GM12878 (cell line): ENCODE data around the gene DAPK2. TPM values are rescaled to one million over a fixed set of nuclear protein-coding genes. Genes with fewer than 3 reads are reported as not detected.

Experiments used
- BCL11A ChIP-seq: IDR thresholded peaks from 2 replicates; pipeline ENCODE4 v1.6.1; 2011; ENCODE audit warnings: low read depth, low read length
- ESRRA ChIP-seq: IDR thresholded peaks from 2 replicates; pipeline ENCODE4 v1.6.1; 2012; ENCODE audit warnings: mild to moderate bottlenecking, low read length, improper control_type of control experiment
- FOXK2 ChIP-seq: fragments of 450-650 bp; IDR thresholded peaks from 2 replicates; pipeline ENCODE4 v1.6.1; 2017; ENCODE audit warnings: mild to moderate bottlenecking, moderate library complexity
- GABPA ChIP-seq: IDR thresholded peaks from 2 replicates; pipeline ENCODE4 v1.6.1; 2014; ENCODE audit warnings: antibody characterized with exemption, low read depth, mild to moderate bottlenecking, inconsistent platforms
- HCFC1 ChIP-seq: fragments of 150-350 bp; IDR thresholded peaks from 2 replicates; pipeline ENCODE4 v1.6.1; 2014; ENCODE audit warnings: low read length
- NFYA ChIP-seq: IDR thresholded peaks from 2 replicates; pipeline ENCODE4 v1.6.1; 2011; ENCODE audit warnings: low read depth, mild to moderate bottlenecking, low read length, improper control_type of control experiment, borderline replicate concordance
- NFYB ChIP-seq: IDR thresholded peaks from 2 replicates; pipeline ENCODE4 v1.6.1; 2011; ENCODE audit warnings: low read depth, mild to moderate bottlenecking, low read length, improper control_type of control experiment, moderate library complexity; ENCODE audit not compliant: insufficient read depth
- RFX5 ChIP-seq: IDR thresholded peaks from 2 replicates; pipeline ENCODE4 v1.6.1; 2011; ENCODE audit warnings: low read depth, low read length, improper control_type of control experiment
- SMC3 ChIP-seq: IDR thresholded peaks from 2 replicates; pipeline ENCODE4 v1.6.1; 2011; ENCODE audit warnings: low read length, improper control_type of control experiment, borderline replicate concordance
- YBX1 ChIP-seq: fragments of 450-650 bp; IDR thresholded peaks from 2 replicates; pipeline ENCODE4 v1.6.1; 2016; ENCODE audit warnings: antibody characterized with exemption
- ZNF217 ChIP-seq: fragments of 450-650 bp; IDR thresholded peaks from 2 replicates; pipeline ENCODE4 v1.6.1; 2017; ENCODE audit warnings: antibody characterized with exemption, mild to moderate bottlenecking
- ZNF384 ChIP-seq: IDR thresholded peaks from 2 replicates; pipeline ENCODE4 v1.6.1; 2012; ENCODE audit warnings: low read depth, mild to moderate bottlenecking, low read length, improper control_type of control experiment, borderline replicate concordance
- polyA plus RNA-seq, 11 experiments: library from polyadenylated mRNA; depleted of rRNA in 4 of 11; unstranded in 6 of 11; stranded (reverse) in 5 of 11; fragments of >200 nt; fragmentation: Nextera tagmentation in 4 of 11; fragmentation: Illumina TruSeq in 1 of 11; extraction: Ambion mirVana in 4 of 11; extraction: Trizol in 1 of 11; gene quantifications; 1 replicate in 1 of 11; 2 replicates in 10 of 11; pipeline versions ENCODE4 v1.2.1 to v1.2.3, GENCODE V29; 2011 to 2016; ENCODE audit warnings: inconsistent platforms in 2 of 11, missing spikeins in 2 of 11, low read depth in 1 of 11
- total RNA-seq, 4 experiments: library from RNA; depleted of rRNA in 3 of 4; stranded (reverse); fragments of >200 nt in 3 of 4; fragmentation: Illumina TruSeq in 1 of 4; extraction: Trizol in 1 of 4; gene quantifications; 2 replicates each; pipeline versions ENCODE4 v1.2.1 to v1.2.3, GENCODE V29; 2013 to 2021
- TF ChIP-seq, protein P1 (sequence below): fragments of 450-650 bp; IDR thresholded peaks from 2 replicates; pipeline ENCODE4 v1.6.1; 2017; ENCODE audit warnings: mild to moderate bottlenecking, moderate library complexity
- TF ChIP-seq, protein P2 (sequence below): IDR thresholded peaks from 2 replicates; pipeline ENCODE4 v1.6.1; 2011; ENCODE audit warnings: low read depth, low read length, improper control_type of control experiment, borderline replicate concordance

Gene DAPK2
- total and polyA plus RNA-seq, 10 of the 15 experiments (the other 5 are each of a cell fraction or from before 2014, with no cell fraction given): 0.69 to 8.4 (median 4.1) TPM

DNA sequence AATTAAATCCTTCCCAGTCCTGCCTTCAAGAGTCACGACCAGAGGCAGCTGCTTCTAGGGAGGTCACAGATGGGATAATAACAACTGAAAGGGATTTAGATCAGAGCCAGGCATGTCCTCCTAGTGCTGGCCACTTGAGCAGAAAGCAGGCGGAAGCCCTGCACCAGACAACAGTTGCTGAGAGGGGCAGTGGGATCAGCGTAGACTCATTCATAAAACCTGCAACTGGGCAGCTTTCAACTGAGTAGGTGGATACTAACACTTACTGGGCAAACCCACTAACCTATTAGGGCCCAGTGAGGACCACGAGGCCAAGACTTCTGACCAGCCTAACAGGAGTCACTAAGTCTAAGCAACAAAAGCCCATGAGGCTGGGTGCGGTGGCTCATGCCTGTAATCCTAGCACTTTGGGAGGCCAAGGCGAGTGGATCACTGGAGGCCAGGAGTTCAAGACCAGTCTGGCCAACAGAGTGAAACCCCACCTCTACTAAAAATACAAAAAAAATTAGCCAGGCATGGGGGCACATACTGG is 67.0 kb downstream of the DAPK2 start (continued):
- TF ChIP-seq, protein P1, sequence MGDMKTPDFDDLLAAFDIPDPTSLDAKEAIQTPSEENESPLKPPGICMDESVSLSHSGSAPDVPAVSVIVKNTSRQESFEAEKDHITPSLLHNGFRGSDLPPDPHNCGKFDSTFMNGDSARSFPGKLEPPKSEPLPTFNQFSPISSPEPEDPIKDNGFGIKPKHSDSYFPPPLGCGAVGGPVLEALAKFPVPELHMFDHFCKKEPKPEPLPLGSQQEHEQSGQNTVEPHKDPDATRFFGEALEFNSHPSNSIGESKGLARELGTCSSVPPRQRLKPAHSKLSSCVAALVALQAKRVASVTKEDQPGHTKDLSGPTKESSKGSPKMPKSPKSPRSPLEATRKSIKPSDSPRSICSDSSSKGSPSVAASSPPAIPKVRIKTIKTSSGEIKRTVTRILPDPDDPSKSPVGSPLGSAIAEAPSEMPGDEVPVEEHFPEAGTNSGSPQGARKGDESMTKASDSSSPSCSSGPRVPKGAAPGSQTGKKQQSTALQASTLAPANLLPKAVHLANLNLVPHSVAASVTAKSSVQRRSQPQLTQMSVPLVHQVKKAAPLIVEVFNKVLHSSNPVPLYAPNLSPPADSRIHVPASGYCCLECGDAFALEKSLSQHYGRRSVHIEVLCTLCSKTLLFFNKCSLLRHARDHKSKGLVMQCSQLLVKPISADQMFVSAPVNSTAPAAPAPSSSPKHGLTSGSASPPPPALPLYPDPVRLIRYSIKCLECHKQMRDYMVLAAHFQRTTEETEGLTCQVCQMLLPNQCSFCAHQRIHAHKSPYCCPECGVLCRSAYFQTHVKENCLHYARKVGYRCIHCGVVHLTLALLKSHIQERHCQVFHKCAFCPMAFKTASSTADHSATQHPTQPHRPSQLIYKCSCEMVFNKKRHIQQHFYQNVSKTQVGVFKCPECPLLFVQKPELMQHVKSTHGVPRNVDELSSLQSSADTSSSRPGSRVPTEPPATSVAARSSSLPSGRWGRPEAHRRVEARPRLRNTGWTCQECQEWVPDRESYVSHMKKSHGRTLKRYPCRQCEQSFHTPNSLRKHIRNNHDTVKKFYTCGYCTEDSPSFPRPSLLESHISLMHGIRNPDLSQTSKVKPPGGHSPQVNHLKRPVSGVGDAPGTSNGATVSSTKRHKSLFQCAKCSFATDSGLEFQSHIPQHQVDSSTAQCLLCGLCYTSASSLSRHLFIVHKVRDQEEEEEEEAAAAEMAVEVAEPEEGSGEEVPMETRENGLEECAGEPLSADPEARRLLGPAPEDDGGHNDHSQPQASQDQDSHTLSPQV: no peak
- TF ChIP-seq BCL11A: no peak
- TF ChIP-seq NFYA: no peak
- TF ChIP-seq GABPA: no peak
- no peak for TF ChIP-seq SMC3
- TF ChIP-seq FOXK2: no peak
- no peak for TF ChIP-seq ZNF384
- TF ChIP-seq NFYB: no peak
- no peak for TF ChIP-seq YBX1
- TF ChIP-seq RFX5: no peak
- no peak for TF ChIP-seq HCFC1
- TF ChIP-seq, protein P2, sequence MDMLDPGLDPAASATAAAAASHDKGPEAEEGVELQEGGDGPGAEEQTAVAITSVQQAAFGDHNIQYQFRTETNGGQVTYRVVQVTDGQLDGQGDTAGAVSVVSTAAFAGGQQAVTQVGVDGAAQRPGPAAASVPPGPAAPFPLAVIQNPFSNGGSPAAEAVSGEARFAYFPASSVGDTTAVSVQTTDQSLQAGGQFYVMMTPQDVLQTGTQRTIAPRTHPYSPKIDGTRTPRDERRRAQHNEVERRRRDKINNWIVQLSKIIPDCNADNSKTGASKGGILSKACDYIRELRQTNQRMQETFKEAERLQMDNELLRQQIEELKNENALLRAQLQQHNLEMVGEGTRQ: no peak
- no peak for TF ChIP-seq ESRRA
- no peak for TF ChIP-seq ZNF217
- TF ChIP-seq, all 136 proteins: peak for 0
